CD14-positive monocyte (primary cell): Measurements from ENCODE around the gene PRKN. TPM values are rescaled to one million over a fixed set of nuclear protein-coding genes. Genes with fewer than 3 reads are reported as not detected.
A peak's percentile ranks its signal among the peaks of the same experiment; 100 is the strongest.

Experiments
- DNase-seq, 3 donors: peaks; one replicate each; pipeline ENCODE4 v3.0.0-alpha.2; 2011 to 2022
- H2AFZ ChIP-seq: 2 replicates; pipeline ENCODE4 v1.6.0; 2012; ENCODE audit warnings: mild to moderate bottlenecking, low read depth, low read length, inconsistent platforms; ENCODE audit not compliant: insufficient read depth, poor library complexity, severe bottlenecking
- H3K27ac ChIP-seq, 2 donors: 1 replicate in 1 of 2; 2 replicates in 1 of 2; pipeline ENCODE4 v1.5.1; 2012 to 2013; ENCODE audit warnings: low read length in 2 of 2, control low read depth in 1 of 2, inconsistent platforms in 1 of 2, low read depth in 1 of 2, mild to moderate bottlenecking in 1 of 2
- H3K27me3 ChIP-seq, 2 donors: one replicate each; pipeline versions ENCODE4 v1.6.0 to v1.6.1; 2011 to 2013; ENCODE audit warnings: low read length in 2 of 2; ENCODE audit not compliant: control insufficient read depth in 2 of 2, insufficient read depth in 2 of 2
- H3K36me3 ChIP-seq, 2 donors: replicated peaks in 1 of 2; 1 replicate in 1 of 2; 2 replicates in 1 of 2; pipeline versions ENCODE4 v1.5.1 to v1.6.1; 2012 to 2013; ENCODE audit warnings: low read length in 2 of 2, control low read depth in 1 of 2, inconsistent platforms in 1 of 2, mild to moderate bottlenecking in 1 of 2; ENCODE audit not compliant: insufficient read depth in 2 of 2, control insufficient read depth in 1 of 2
- H3K4me1 ChIP-seq, 2 donors: 1 replicate in 1 of 2; 2 replicates in 1 of 2; pipeline versions ENCODE4 v1.5.1 to v1.6.1; 2012 to 2013; ENCODE audit warnings: low read length in 2 of 2, control low read depth in 1 of 2, inconsistent platforms in 1 of 2, mild to moderate bottlenecking in 1 of 2, moderate library complexity in 1 of 2; ENCODE audit not compliant: insufficient read depth in 2 of 2, control insufficient read depth in 1 of 2
- H3K4me2 ChIP-seq: replicated peaks from 2 replicates; pipeline ENCODE3; 2012; ENCODE audit warnings: low read length, moderate library complexity, mild to moderate bottlenecking; ENCODE audit not compliant: poor library complexity, severe bottlenecking; ENCODE audit errors: extremely low read depth
- H3K4me3 ChIP-seq, 3 experiments: fragments of 200-600 bp in 1 of 3; sonication (generic) in 1 of 3; replicated peaks in 1 of 3; 1 replicate in 2 of 3; 2 replicates in 1 of 3; pipeline ENCODE4 v1.5.1; 2011 to 2013; ENCODE audit warnings: low read length in 3 of 3, mild to moderate bottlenecking in 3 of 3, control low read depth in 2 of 3, low read depth in 2 of 3, inconsistent platforms in 1 of 3, moderate library complexity in 1 of 3
- H3K79me2 ChIP-seq: 2 replicates; pipeline ENCODE4 v1.6.0; 2012; ENCODE audit warnings: mild to moderate bottlenecking, control low read depth, inconsistent platforms, low read length, moderate library complexity; ENCODE audit not compliant: insufficient read depth
- H3K9ac ChIP-seq: 2 replicates; pipeline ENCODE4 v1.6.0; 2017; ENCODE audit warnings: low read length, mild to moderate bottlenecking; ENCODE audit not compliant: insufficient read depth, poor library complexity, severe bottlenecking
- H3K9me3 ChIP-seq, 2 donors: replicated peaks in 1 of 2; 1 replicate in 1 of 2; 2 replicates in 1 of 2; pipeline versions ENCODE4 v1.5.1 to v1.6.1; 2012 to 2013; ENCODE audit warnings: low read length in 2 of 2, control low read depth in 1 of 2; ENCODE audit not compliant: control insufficient read depth in 1 of 2, insufficient read depth in 1 of 2
- H4K20me1 ChIP-seq: 2 replicates; pipeline ENCODE4 v1.6.0; 2012; ENCODE audit warnings: mild to moderate bottlenecking, low read length, control low read depth, moderate library complexity; ENCODE audit not compliant: insufficient read depth
- H3K27ac Mint-ChIP-seq, 7 donors: one replicate each; pipeline ENCODE4 v1.8.0; 2020; ENCODE audit warnings: mild to moderate bottlenecking in 7 of 7, mixed read lengths in 7 of 7, moderate library complexity in 6 of 7, inconsistent platforms in 2 of 7
- H3K27me3 Mint-ChIP-seq, 3 donors: one replicate each; pipeline ENCODE4 v1.8.0; 2021 to 2022; ENCODE audit warnings: low read depth in 3 of 3, mild to moderate bottlenecking in 3 of 3, mixed read lengths in 3 of 3, moderate library complexity in 3 of 3, inconsistent platforms in 1 of 3
- H3K36me3 Mint-ChIP-seq, 2 donors: one replicate each; pipeline ENCODE4 v1.8.0; 2020; ENCODE audit warnings: mixed read lengths in 2 of 2, inconsistent platforms in 1 of 2, mild to moderate bottlenecking in 1 of 2
- H3K4me1 Mint-ChIP-seq: one replicate; pipeline ENCODE4 v1.8.0; 2020; ENCODE audit warnings: mild to moderate bottlenecking, mixed read lengths
- H3K4me3 Mint-ChIP-seq, 2 donors: one replicate each; pipeline ENCODE4 v1.8.0; 2020; ENCODE audit warnings: mild to moderate bottlenecking in 2 of 2, mixed read lengths in 2 of 2, moderate library complexity in 1 of 2
- H3K9me3 Mint-ChIP-seq, 7 donors: one replicate each; pipeline ENCODE4 v1.8.0; 2020 to 2022; ENCODE audit warnings: mixed read lengths in 7 of 7, mild to moderate bottlenecking in 6 of 7, moderate library complexity in 6 of 7, inconsistent platforms in 2 of 7
- WGBS: methylation state at CpG from one replicate; pipeline ENCODE4 v1.1.5; 2013; ENCODE audit warnings: missing lambda C conversion rate; ENCODE audit not compliant: insufficient coverage; 5-methylcytosine and 5-hydroxymethylcytosine counted together
- intact Hi-C, 2 donors: fragments of 100-400 bp; cut with micrococcal nuclease; formaldehyde crosslinking; loops; one replicate each; pipeline versions ENCODE4 v1.15.0 to v1.15.1; 2023
- polyA plus RNA-seq, 3 donors: library from polyadenylated mRNA; depleted of rRNA in 1 of 3; unstranded in 2 of 3; stranded (reverse) in 1 of 3; fragments of 300-500 nt in 2 of 3; fragments of >200 nt in 1 of 3; fragmentation: Illumina TruSeq in 2 of 3; gene quantifications; 1 replicate in 2 of 3; 2 replicates in 1 of 3; pipeline ENCODE4 v1.2.3, GENCODE V29; 2012 to 2021
- TF ChIP-seq, protein P1 (sequence below): fragments of 200-600 bp; IDR thresholded peaks from one replicate; pipeline ENCODE4 v1.8.0; 2022; ENCODE audit warnings: antibody characterized with exemption, mild to moderate bottlenecking

Gene PRKN
- polyA plus RNA-seq, 3 donors = 0.19 to 0.21 TPM; not detected in 1

DNA sequence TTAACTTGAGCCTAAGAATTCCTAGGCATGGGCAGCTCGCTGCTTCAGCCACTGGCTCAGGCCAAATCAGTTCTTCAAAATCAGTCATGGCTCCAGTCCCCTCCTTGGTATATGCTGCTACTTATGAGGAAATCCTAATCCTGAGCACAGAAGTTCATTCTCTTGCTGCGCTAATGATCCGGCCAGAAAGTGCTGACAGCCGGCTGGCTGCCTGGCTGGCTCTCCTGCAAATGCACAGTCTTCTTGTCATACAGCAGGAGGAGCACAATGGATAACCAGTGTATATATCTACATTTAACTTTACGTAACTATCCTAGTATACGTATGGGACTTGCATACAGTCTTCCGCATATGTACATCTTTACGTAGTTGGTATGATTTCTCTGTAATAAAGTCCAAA, 500.8 kb downstream of the PRKN start:
- intact Hi-C loops = no loop called here
- 83% methylated on average over 1 of the region's 8 CpGs for WGBS
- Mint-ChIP-seq H3K4me1 (no peaks in the 10 kb centered on the region), H3K27ac (peak overlapping the region in 1 of 7 donors; percentile 21), H3K27me3 (peaks cover 0 to 2% (median 1%) of the 10 kb centered on the region in 3 donors), H3K9me3 (peaks cover 0 to 9% (median 5%) of the 10 kb centered on the region in 7 donors), H3K4me3 (no peak overlapping the region), H3K36me3 (no peaks in the 10 kb centered on the region)
- H3K4me2 ChIP-seq = no peak overlapping the region
- H3K27me3 ChIP-seq = no peaks in the 10 kb centered on the region
- peaks cover 6 to 12% of the 10 kb centered on the region in 2 donors for H3K9me3 ChIP-seq
- H3K79me2 ChIP-seq = no peaks in the 10 kb centered on the region
- H4K20me1 ChIP-seq = no peaks in the 10 kb centered on the region
- no peak overlapping the region for H3K27ac ChIP-seq
- H3K36me3 ChIP-seq = no peaks in the 10 kb centered on the region
- TF ChIP-seq, protein P1, sequence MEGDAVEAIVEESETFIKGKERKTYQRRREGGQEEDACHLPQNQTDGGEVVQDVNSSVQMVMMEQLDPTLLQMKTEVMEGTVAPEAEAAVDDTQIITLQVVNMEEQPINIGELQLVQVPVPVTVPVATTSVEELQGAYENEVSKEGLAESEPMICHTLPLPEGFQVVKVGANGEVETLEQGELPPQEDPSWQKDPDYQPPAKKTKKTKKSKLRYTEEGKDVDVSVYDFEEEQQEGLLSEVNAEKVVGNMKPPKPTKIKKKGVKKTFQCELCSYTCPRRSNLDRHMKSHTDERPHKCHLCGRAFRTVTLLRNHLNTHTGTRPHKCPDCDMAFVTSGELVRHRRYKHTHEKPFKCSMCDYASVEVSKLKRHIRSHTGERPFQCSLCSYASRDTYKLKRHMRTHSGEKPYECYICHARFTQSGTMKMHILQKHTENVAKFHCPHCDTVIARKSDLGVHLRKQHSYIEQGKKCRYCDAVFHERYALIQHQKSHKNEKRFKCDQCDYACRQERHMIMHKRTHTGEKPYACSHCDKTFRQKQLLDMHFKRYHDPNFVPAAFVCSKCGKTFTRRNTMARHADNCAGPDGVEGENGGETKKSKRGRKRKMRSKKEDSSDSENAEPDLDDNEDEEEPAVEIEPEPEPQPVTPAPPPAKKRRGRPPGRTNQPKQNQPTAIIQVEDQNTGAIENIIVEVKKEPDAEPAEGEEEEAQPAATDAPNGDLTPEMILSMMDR = no peak
- no peak overlapping the region for H3K9ac ChIP-seq
- no peak for DNase-seq
- H3K4me1 ChIP-seq = no peaks in the 10 kb centered on the region
- H2AFZ ChIP-seq = no peak overlapping the region
- no peak overlapping the region for H3K4me3 ChIP-seq

DNA sequence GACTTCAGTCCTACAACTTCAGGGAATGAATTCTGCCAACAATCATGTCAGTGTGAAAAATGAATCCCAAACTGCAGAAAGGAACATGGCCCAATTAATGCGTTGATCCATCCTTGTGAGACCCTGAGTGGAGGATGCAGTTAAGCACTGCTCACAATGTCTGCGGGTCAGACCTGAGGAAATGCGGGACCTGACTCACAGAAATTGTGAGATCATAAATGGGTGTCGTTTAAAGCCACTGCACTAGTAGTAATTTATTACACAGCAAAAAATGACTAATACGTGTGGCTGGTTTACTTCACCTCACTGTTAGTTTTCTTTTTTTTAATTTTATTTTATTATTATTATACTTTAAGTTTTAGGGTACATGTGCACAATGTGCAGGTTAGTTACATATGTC, 505.0 kb downstream of the PRKN start:
- Histone ChIP-seq H3K4me1 (no peaks in the 10 kb centered on the region), H2AFZ (no peak overlapping the region), H3K36me3 (no peaks in the 10 kb centered on the region), H4K20me1 (no peaks in the 10 kb centered on the region), H3K79me2 (no peaks in the 10 kb centered on the region), H3K4me3 (no peak overlapping the region), H3K27me3 (no peaks in the 10 kb centered on the region), H3K9ac (no peak overlapping the region), H3K4me2 (no peak overlapping the region), H3K9me3 (peaks cover 6 to 12% of the 10 kb centered on the region in 2 donors), H3K27ac (no peak overlapping the region)
- TF ChIP-seq, protein P1 = no peak
- 80% methylated on average over 1 of the region's 5 CpGs for WGBS
- H3K27me3 Mint-ChIP-seq = no peaks in the 10 kb centered on the region
- H3K36me3 Mint-ChIP-seq = no peaks in the 10 kb centered on the region
- H3K4me3 Mint-ChIP-seq = no peak overlapping the region
- intact Hi-C loops = no loop called here
- no peak for DNase-seq
- H3K27ac Mint-ChIP-seq = no peak overlapping the region
- H3K4me1 Mint-ChIP-seq = no peaks in the 10 kb centered on the region
- peaks cover 1 to 7% (median 3%) of the 10 kb centered on the region in 7 donors for H3K9me3 Mint-ChIP-seq
